22Rv1 (cell line): Measurements from ENCODE around the gene KIF7.

Source experiments
- ZFX ChIP-seq: fragments of 450-650 bp; IDR thresholded peaks from 2 replicates; pipeline ENCODE4 v1.6.1; 2017; ENCODE audit warnings: antibody characterized with exemption, borderline replicate concordance
- TF ChIP-seq, protein P1 (sequence below): fragments of 450-650 bp; IDR thresholded peaks from 2 replicates; pipeline ENCODE4 v1.5.1; 2017; ENCODE audit warnings: mild to moderate bottlenecking

GRCh38 chr15:89667706-89667960 is 12.4 kb upstream of the KIF7 start:
- TF ChIP-seq, protein P1, sequence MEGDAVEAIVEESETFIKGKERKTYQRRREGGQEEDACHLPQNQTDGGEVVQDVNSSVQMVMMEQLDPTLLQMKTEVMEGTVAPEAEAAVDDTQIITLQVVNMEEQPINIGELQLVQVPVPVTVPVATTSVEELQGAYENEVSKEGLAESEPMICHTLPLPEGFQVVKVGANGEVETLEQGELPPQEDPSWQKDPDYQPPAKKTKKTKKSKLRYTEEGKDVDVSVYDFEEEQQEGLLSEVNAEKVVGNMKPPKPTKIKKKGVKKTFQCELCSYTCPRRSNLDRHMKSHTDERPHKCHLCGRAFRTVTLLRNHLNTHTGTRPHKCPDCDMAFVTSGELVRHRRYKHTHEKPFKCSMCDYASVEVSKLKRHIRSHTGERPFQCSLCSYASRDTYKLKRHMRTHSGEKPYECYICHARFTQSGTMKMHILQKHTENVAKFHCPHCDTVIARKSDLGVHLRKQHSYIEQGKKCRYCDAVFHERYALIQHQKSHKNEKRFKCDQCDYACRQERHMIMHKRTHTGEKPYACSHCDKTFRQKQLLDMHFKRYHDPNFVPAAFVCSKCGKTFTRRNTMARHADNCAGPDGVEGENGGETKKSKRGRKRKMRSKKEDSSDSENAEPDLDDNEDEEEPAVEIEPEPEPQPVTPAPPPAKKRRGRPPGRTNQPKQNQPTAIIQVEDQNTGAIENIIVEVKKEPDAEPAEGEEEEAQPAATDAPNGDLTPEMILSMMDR: no peak
- TF ChIP-seq ZFX: no peak
